HG02885 (cell line): ENCODE results near the gene DTNBP1.

Experiments
- ATAC-seq: cut with Tn5 transposase; IDR thresholded peaks from one replicate; pipeline ENCODE4 v1.9.1; 2021; ENCODE audit warnings: mild to moderate bottlenecking; ENCODE audit not compliant: unreplicated experiment, poor library complexity

The DTNBP1 gene

GRCh38 chr6:15519681-15520080 lies 143.1 kb downstream of the DTNBP1 start:
- ATAC-seq = no peak

GRCh38 chr6:15518878-15519277 lies 143.9 kb downstream of the DTNBP1 start:
- no peak for ATAC-seq

GRCh38 chr6:15518057-15518456 lies 144.8 kb downstream of the DTNBP1 start:
- ATAC-seq = no peak

- no peak for ATAC-seq
Observed at GRCh38 chr6:15517600-15517999, 145.2 kb downstream of the DTNBP1 start.

GRCh38 chr6:15516923-15517560 lies 145.8 kb downstream of the DTNBP1 start:
- ATAC-seq = no peak

- no peak for ATAC-seq
Observed at GRCh38 chr6:15516378-15516777, 146.4 kb downstream of the DTNBP1 start.

GRCh38 chr6:15515660-15516375 lies 147.0 kb downstream of the DTNBP1 start:
- no peak for ATAC-seq

- no peak for ATAC-seq
Observed at GRCh38 chr6:15515226-15515625, 147.6 kb downstream of the DTNBP1 start.

GRCh38 chr6:15513801-15514711 lies 148.8 kb downstream of the DTNBP1 start:
- ATAC-seq = no peak

GRCh38 chr6:15513131-15513771 lies 149.6 kb downstream of the DTNBP1 start:
- ATAC-seq = no peak

GRCh38 chr6:15512721-15513120 lies 150.1 kb downstream of the DTNBP1 start:
- no peak for ATAC-seq

- ATAC-seq = no peak
Observed at GRCh38 chr6:15512126-15512525, 150.7 kb downstream of the DTNBP1 start.

- ATAC-seq = no peak
Observed at GRCh38 chr6:15511248-15512125, 151.3 kb downstream of the DTNBP1 start.

- no peak for ATAC-seq
Observed at GRCh38 chr6:15510536-15511247, 152.1 kb downstream of the DTNBP1 start.

GRCh38 chr6:15510121-15510520 lies 152.7 kb downstream of the DTNBP1 start:
- no peak for ATAC-seq

GRCh38 chr6:15509335-15509933 lies 153.4 kb downstream of the DTNBP1 start:
- ATAC-seq = no peak

GRCh38 chr6:15508931-15509330 lies 153.9 kb downstream of the DTNBP1 start:
- no peak for ATAC-seq

GRCh38 chr6:15508441-15508871 lies 154.4 kb downstream of the DTNBP1 start:
- ATAC-seq = no peak

- no peak for ATAC-seq
Observed at GRCh38 chr6:15507746-15508145, 155.1 kb downstream of the DTNBP1 start.
